Retinal pigment epithelial cell (primary cell): Measurements from ENCODE around the gene FHOD3.

Source experiments
- DNase-seq: peaks from one replicate; pipeline ENCODE4 v3.0.0-alpha.2; 2010; ENCODE audit warnings: low read depth
- H3K4me3 ChIP-seq: 2 replicates; pipeline ENCODE4 v1.5.1; 2011; ENCODE audit warnings: mild to moderate bottlenecking, low read length, control low read depth, moderate library complexity
- TF ChIP-seq, protein P1 (sequence below): conservative IDR thresholded peaks from 2 replicates; pipeline ENCODE4 v1.5.1; 2011; ENCODE audit warnings: low read depth, low read length, control low read depth, inconsistent platforms

The FHOD3 gene

DNA sequence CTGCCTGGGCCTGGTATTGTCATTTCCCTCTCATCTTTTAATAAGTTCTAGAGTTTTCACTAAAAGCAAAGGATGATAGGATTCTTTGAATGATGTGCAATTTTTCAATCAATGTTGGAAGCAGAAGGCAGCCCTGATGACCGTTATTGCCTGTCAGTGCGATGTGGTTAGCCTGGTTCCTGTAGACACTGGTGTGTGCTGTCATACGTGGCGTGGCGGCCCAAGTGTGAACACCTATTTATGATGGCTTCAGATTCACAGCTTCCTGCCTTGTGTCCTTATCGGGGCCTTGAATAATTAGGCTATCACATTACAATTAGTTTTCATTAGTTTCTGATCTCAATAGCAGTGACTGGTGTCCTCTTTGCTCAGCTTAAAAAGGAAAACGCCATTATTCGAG is 312.7 kb downstream of the FHOD3 start:
- DNase-seq = no peak
- H3K4me3 ChIP-seq = no peak overlapping the region
- TF ChIP-seq, protein P1, sequence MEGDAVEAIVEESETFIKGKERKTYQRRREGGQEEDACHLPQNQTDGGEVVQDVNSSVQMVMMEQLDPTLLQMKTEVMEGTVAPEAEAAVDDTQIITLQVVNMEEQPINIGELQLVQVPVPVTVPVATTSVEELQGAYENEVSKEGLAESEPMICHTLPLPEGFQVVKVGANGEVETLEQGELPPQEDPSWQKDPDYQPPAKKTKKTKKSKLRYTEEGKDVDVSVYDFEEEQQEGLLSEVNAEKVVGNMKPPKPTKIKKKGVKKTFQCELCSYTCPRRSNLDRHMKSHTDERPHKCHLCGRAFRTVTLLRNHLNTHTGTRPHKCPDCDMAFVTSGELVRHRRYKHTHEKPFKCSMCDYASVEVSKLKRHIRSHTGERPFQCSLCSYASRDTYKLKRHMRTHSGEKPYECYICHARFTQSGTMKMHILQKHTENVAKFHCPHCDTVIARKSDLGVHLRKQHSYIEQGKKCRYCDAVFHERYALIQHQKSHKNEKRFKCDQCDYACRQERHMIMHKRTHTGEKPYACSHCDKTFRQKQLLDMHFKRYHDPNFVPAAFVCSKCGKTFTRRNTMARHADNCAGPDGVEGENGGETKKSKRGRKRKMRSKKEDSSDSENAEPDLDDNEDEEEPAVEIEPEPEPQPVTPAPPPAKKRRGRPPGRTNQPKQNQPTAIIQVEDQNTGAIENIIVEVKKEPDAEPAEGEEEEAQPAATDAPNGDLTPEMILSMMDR = no peak

DNA sequence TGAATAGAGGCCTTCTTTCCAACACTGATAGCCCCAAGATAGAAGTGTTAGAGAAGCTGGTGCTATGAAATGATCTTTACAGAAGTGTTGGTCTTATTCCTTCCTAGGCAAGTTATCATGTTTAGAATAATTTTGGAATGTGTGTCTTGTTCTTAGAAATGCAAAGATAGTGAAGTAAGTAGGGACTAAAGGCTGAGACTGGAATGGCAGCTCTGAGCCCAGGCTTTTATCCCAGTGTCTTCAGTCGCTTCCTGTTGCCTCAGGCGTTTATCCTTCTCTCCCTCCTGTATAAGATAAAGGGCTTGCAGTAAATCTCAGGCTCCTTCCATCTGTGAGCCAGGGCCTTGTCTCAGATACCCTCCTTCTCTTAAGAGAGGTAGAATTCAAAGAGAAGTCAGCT is 313.1 kb downstream of the FHOD3 start:
- TF ChIP-seq, protein P1 = no peak
- no peak overlapping the region for H3K4me3 ChIP-seq
- DNase-seq = no peak

DNA sequence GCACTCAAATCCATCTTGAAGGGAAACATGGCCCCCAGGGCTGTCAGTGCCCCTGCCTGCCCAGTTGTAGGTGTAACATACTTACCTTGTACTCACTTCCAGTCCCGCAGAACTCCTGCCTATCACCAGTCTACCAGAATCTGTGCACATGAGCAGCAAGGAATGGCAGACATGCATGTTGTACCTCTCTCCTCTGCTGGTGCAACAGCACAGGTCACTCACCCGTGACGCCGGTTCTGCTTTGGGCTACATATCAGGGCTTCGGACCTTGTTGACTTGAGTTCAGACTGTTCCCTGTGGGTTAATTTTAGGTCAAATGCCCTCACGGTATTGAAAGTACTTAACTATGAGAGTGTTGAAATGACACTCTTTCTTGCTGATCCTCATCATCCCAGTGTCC is 315.6 kb downstream of the FHOD3 start:
- DNase-seq = no peak
- TF ChIP-seq, protein P1 = no peak
- no peak overlapping the region for H3K4me3 ChIP-seq

DNA sequence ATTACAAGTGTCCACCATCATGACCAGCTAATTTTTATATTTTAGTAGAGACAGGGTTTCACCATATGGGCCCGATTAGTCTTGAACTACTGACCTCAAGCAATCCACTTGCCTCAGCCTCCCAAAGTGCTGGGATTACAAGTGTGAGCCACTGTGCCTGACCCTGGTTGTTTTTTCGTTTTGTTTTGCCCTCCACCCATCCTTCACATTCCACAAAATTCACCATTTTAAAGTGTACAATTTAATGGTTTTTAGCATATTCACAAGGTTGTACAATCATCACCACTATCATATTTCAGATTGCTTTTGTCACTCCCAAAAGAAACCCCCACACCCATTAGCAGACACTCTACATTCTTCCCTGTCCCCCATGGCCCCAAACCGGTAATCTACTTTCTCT is 316.3 kb downstream of the FHOD3 start:
- TF ChIP-seq, protein P1 = no peak
- H3K4me3 ChIP-seq = no peak overlapping the region
- no peak for DNase-seq

DNA sequence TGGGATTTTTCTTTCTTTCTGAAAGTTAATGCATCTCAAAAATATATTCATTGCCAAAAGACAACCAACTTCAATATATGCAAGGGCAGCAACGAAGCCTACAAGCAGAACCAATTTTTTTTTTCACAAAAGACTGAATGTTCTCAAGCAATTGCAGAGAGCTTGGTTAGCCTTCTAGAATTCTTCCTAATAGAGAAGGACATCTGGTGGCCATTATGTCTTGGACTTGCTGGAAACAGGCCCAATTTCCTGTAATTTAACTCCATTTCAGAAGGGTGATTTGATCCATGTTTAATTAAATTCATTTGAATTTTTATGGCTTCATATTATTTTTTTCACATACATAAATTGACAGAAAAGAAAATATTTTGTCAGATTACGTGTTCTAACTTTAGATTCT is 323.3 kb downstream of the FHOD3 start:
- H3K4me3 ChIP-seq = no peak overlapping the region
- TF ChIP-seq, protein P1 = no peak
- no peak for DNase-seq

DNA sequence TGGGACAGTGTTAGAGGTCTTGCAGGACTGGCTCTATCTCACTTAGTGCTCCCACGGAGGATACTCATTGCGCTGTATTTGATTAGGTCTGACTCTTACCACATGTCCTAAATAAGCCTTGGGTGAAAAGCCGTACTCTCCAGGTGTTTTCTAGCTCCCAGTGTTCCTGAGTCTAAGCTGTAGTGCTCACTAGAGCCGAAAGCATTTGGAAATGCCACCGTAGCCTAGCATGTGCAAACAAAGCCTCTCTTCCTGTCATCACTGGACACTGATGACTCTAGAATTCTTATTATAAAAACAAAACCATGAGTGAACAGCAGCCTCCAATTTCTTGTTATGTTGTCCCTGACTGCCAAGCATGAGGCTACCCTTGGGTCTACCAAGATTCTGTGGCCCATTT is 325.1 kb downstream of the FHOD3 start:
- H3K4me3 ChIP-seq = no peak overlapping the region
- DNase-seq = no peak
- TF ChIP-seq, protein P1 = no peak

DNA sequence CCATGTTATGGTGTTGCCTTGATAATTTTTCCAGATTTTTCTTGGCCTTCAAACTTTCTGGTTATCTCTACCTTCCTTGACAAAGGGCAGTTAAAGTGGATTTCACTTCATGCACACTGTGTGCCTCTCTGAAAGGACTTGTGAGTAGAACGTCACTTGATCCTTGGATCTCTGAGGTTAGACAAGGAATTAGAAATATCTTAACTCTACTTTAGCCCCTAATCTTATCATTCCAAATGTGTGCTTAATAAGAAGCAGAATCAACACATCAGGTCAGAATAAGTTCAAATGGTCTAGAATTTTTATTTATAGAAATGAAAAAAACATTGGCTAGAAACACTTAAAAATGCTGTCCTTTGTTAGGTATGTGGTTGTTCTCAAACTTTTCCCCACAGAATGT is 325.6 kb downstream of the FHOD3 start:
- TF ChIP-seq, protein P1 = no peak
- no peak overlapping the region for H3K4me3 ChIP-seq
- DNase-seq = peak; percentile 23
